ENCODE data around the gene PRSS56. TPM values are rescaled to one million over a fixed set of nuclear protein-coding genes. Genes with fewer than 3 reads are reported as not detected.

PRSS56 gene
- polyA plus RNA-seq, 1 donor from 2014 or later, result 0.16 TPM

DNA sequence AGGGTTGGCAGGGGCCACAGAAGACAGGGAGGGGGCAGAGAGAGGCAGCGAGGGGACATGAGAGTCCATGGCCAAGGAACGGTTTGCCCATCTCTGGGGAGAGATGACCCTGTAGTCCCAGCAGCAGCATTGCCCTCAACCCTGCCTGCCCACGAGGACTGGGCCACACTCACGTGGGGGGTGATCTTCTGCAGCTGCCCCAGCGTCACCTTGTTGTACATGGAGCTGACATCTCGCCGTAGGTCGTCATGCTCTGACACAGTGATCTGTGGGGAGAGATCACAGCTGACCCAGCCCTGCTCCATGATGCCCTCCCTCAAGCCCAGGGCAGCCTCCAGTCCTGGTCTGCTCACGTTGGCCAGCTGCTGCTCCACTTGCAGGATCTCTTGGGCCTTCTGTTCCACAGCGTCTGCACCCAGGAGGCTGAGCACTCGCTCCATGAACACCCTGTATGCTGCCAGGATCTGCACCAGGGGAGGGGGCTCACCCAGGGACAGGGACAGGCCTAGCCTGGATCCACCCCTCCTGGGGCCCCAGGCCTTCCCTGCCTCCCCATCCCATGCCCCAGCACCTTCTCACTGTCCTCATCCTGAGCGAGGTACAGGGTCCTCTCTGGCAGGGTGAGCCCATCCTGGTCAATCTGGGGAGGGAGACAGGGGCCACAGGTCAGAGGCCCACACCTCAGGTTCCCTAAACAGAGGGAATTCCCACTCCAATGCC is 35.4 kb upstream of the PRSS56 start:
- peak overlapping the region; percentile 48 for H3K27ac ChIP-seq (ENCODE audit: low read length)
- H3K4me2 ChIP-seq (ENCODE audit: low read length), result no peak overlapping the region
- peak overlapping the region; percentile 64 for H3K4me3 ChIP-seq (ENCODE audit: low read length)
- no peaks in the 10 kb centered on the region for H4K20me1 ChIP-seq (ENCODE audit: insufficient read depth)
- no peak overlapping the region for H2AFZ ChIP-seq (ENCODE audit: low read depth, low read length)
- no peaks in the 10 kb centered on the region for H3K36me3 ChIP-seq (ENCODE audit: insufficient read depth, low read length)
- no peaks in the 10 kb centered on the region for H3K9me3 ChIP-seq (ENCODE audit: low read length)
- H3F3A ChIP-seq (ENCODE audit: insufficient read depth, low read length, poor library complexity, severe bottlenecking), result no peaks in the 10 kb centered on the region
- TF ChIP-seq SMC3 (conservative IDR thresholded peaks at IDR 0.05; ENCODE audit: poor library complexity) (no peak), EZH2 (IDR thresholded peaks at IDR 0.05; ENCODE audit: borderline replicate concordance, insufficient read depth, low read length, poor library complexity, severe bottlenecking) (no peak), TAF1 (IDR thresholded peaks at IDR 0.05; ENCODE audit: low read depth) (no peak), CTCF (IDR thresholded peaks at IDR 0.05; ENCODE audit: poor library complexity, severe bottlenecking) (no peak), RAD21 (conservative IDR thresholded peaks at IDR 0.05) (no peak), MXI1 (conservative IDR thresholded peaks at IDR 0.05; ENCODE audit: poor library complexity, severe bottlenecking) (no peak), POLR2AphosphoS5 (IDR thresholded peaks at IDR 0.05) (no peak), EP300 (conservative IDR thresholded peaks at IDR 0.05; ENCODE audit: poor library complexity, severe bottlenecking) (no peak)
- TF ChIP-seq, protein P1, sequence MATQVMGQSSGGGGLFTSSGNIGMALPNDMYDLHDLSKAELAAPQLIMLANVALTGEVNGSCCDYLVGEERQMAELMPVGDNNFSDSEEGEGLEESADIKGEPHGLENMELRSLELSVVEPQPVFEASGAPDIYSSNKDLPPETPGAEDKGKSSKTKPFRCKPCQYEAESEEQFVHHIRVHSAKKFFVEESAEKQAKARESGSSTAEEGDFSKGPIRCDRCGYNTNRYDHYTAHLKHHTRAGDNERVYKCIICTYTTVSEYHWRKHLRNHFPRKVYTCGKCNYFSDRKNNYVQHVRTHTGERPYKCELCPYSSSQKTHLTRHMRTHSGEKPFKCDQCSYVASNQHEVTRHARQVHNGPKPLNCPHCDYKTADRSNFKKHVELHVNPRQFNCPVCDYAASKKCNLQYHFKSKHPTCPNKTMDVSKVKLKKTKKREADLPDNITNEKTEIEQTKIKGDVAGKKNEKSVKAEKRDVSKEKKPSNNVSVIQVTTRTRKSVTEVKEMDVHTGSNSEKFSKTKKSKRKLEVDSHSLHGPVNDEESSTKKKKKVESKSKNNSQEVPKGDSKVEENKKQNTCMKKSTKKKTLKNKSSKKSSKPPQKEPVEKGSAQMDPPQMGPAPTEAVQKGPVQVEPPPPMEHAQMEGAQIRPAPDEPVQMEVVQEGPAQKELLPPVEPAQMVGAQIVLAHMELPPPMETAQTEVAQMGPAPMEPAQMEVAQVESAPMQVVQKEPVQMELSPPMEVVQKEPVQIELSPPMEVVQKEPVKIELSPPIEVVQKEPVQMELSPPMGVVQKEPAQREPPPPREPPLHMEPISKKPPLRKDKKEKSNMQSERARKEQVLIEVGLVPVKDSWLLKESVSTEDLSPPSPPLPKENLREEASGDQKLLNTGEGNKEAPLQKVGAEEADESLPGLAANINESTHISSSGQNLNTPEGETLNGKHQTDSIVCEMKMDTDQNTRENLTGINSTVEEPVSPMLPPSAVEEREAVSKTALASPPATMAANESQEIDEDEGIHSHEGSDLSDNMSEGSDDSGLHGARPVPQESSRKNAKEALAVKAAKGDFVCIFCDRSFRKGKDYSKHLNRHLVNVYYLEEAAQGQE (IDR thresholded peaks at IDR 0.05; ENCODE audit: borderline replicate concordance), result no peak
- H3K9me2 ChIP-seq (ENCODE audit: insufficient read depth, low read length), result no peaks in the 10 kb centered on the region
- no peaks in the 10 kb centered on the region for H3K79me2 ChIP-seq (replicated peaks; ENCODE audit: insufficient read depth, low read length)
- H3K9ac ChIP-seq (ENCODE audit: low read length), result peak overlapping the region; percentile 62
- peaks cover 45% of the 10 kb centered on the region for H3K27me3 ChIP-seq (ENCODE audit: insufficient read depth, low read depth, low read length)

- Histone ChIP-seq H4K20me1 (ENCODE audit: insufficient read depth) (no peaks in the 10 kb centered on the region), H3K9me2 (ENCODE audit: insufficient read depth, low read length) (no peaks in the 10 kb centered on the region), H3K9me3 (ENCODE audit: low read length) (no peaks in the 10 kb centered on the region), H3K4me2 (ENCODE audit: low read length) (no peak overlapping the region), H3K36me3 (ENCODE audit: insufficient read depth, low read length) (no peaks in the 10 kb centered on the region), H3K9ac (ENCODE audit: low read length) (peak overlapping the region; percentile 62), H2AFZ (ENCODE audit: low read depth, low read length) (no peak overlapping the region), H3F3A (ENCODE audit: insufficient read depth, low read length, poor library complexity, severe bottlenecking) (no peaks in the 10 kb centered on the region), H3K4me3 (ENCODE audit: low read length) (peak overlapping the region; percentile 64), H3K79me2 (replicated peaks; ENCODE audit: insufficient read depth, low read length) (no peaks in the 10 kb centered on the region), H3K27me3 (ENCODE audit: insufficient read depth, low read depth, low read length) (peaks cover 45% of the 10 kb centered on the region), H3K27ac (ENCODE audit: low read length) (peak overlapping the region; percentile 48)
- TF ChIP-seq POLR2AphosphoS5 (IDR thresholded peaks at IDR 0.05) (peak; percentile 70), EP300 (conservative IDR thresholded peaks at IDR 0.05; ENCODE audit: poor library complexity, severe bottlenecking) (no peak), SMC3 (conservative IDR thresholded peaks at IDR 0.05; ENCODE audit: poor library complexity) (peak; percentile 9)
Observed at GRCh38 chr2:232485348-232485756, 34.8 kb upstream of the PRSS56 start.
